OCI-LY7 (cell line): Measurements from ENCODE around the gene RNF125. TPM values are rescaled to one million over a fixed set of nuclear protein-coding genes. Genes with fewer than 3 reads are reported as not detected.
"Not testable (repeated sequence)": the region's sequence is repeated elsewhere in the genome, so short reads cannot be mapped to it uniquely, and the experiment has no call there.

ENCODE experiments used
- BruUV-seq: library from RNA; stranded (reverse); fragments of 400-500 nt; replicated peaks from 2 replicates; lab custom pipeline; 2021; lab: Mats Ljungman, UMichigan
- CTCF ChIA-PET: fragments of 300-600 bp; sonication (Branson Sonifier 250); formaldehyde crosslinking; loops from one replicate; lab custom pipeline; 2022; ENCODE audit warnings: antibody characterized with exemption; ENCODE audit not compliant: unreplicated experiment; lab: Charles Lee
- POLR2A ChIA-PET: fragments of 300-600 bp; sonication (Branson Sonifier 250); formaldehyde crosslinking; loops from one replicate; lab custom pipeline; 2022; ENCODE audit warnings: antibody characterized with exemption; lab: Charles Lee
- DNase-seq: peaks from one replicate; pipeline ENCODE4 v3.0.0-alpha.2; 2015; ENCODE audit warnings: low spot score
- H2AFZ ChIP-seq: fragments of 200-600 bp; sonication (generic), shearing (Covaris generic); 2 replicates; pipeline ENCODE4 v1.6.1; 2014; ENCODE audit warnings: mild to moderate bottlenecking, antibody characterized with exemption, low read length, moderate library complexity
- H3K27ac ChIP-seq: fragments of 200-600 bp; sonication (generic); 2 replicates; pipeline ENCODE4 v1.5.1; 2014; ENCODE audit warnings: mixed run types, low read depth, mild to moderate bottlenecking, moderate library complexity, low read length, inconsistent platforms; ENCODE audit not compliant: poor library complexity, severe bottlenecking
- H3K36me3 ChIP-seq: fragments of 200-600 bp; sonication (generic); 2 replicates; pipeline ENCODE4 v1.6.1; 2014; ENCODE audit warnings: mild to moderate bottlenecking, antibody characterized with exemption, low read length, moderate library complexity, mixed read lengths; ENCODE audit not compliant: insufficient read depth
- H3K4me1 ChIP-seq: fragments of 200-600 bp; sonication (generic); 2 replicates; pipeline ENCODE4 v1.5.1; 2014; ENCODE audit warnings: mild to moderate bottlenecking, low read length; ENCODE audit not compliant: insufficient read depth, poor library complexity, severe bottlenecking
- H3K4me2 ChIP-seq: fragments of 200-600 bp; sonication (generic); 2 replicates; pipeline ENCODE4 v1.6.1; 2014; ENCODE audit warnings: mild to moderate bottlenecking, low read length
- H3K4me3 ChIP-seq: fragments of 200-600 bp; sonication (generic); 2 replicates; pipeline ENCODE4 v1.5.1; 2014; ENCODE audit warnings: mild to moderate bottlenecking, low read depth, low read length; ENCODE audit not compliant: poor library complexity, severe bottlenecking
- H3K79me2 ChIP-seq: fragments of 200-600 bp; sonication (generic); 2 replicates; pipeline ENCODE4 v1.6.1; 2016; ENCODE audit warnings: low read depth, mild to moderate bottlenecking, low read length, moderate library complexity, mixed read lengths; ENCODE audit not compliant: insufficient read depth
- H3K9me2 ChIP-seq: fragments of 200-600 bp; sonication (generic); 2 replicates; pipeline ENCODE4 v1.6.1; 2016; ENCODE audit warnings: mild to moderate bottlenecking, low read length, mixed read lengths; ENCODE audit not compliant: insufficient read depth
- H3K9me3 ChIP-seq: fragments of 200-600 bp; sonication (generic); 2 replicates; pipeline ENCODE4 v1.6.1; 2014; ENCODE audit warnings: mild to moderate bottlenecking, mixed run types, low read length, mixed read lengths
- H4K20me1 ChIP-seq: fragments of 200-600 bp; sonication (generic); 2 replicates; pipeline ENCODE4 v1.6.1; 2014; ENCODE audit warnings: mild to moderate bottlenecking, antibody characterized with exemption, low read length, moderate library complexity, mixed read lengths; ENCODE audit not compliant: insufficient read depth
- EZH2phosphoT487 ChIP-seq: fragments of 200-600 bp; sonication (generic); IDR thresholded peaks from 2 replicates; pipeline ENCODE4 v1.6.1; 2018; ENCODE audit warnings: low read depth, borderline replicate concordance, mild to moderate bottlenecking, mixed run types, antibody characterized with exemption, low read length, moderate library complexity, mixed read lengths
- intact Hi-C: fragments of 100-400 bp; cut with micrococcal nuclease; formaldehyde crosslinking; loops from one replicate; pipeline ENCODE4 v1.10.0; 2022; ENCODE audit not compliant: unreplicated experiment
- total RNA-seq, 2 experiments: library from RNA; depleted of rRNA in 1 of 2; stranded (reverse); fragments of >200 nt in 1 of 2; shearing (Covaris generic) in 1 of 2; gene quantifications; 2 replicates each; pipeline ENCODE4 v1.2.3, GENCODE V29; 2014 to 2022
- TF ChIP-seq, protein P1 (sequence below): fragments of 200-600 bp; sonication (generic); conservative IDR thresholded peaks from 2 replicates; pipeline ENCODE4 v1.5.1; 2014; ENCODE audit warnings: mild to moderate bottlenecking, antibody characterized with exemption, low read length, moderate library complexity, mixed read lengths

RNF125 gene
- total RNA-seq, 2 experiments from 2014 or later, result 1.2 to 3.2 TPM

GRCh38 chr18:32010124-32010721 is 8.4 kb upstream of the RNF125 start:
- no peak overlapping the region for H3K4me2 ChIP-seq
- ChIA-PET POLR2A (no interaction called here), CTCF (no interaction called here)
- H3K4me1 ChIP-seq, result no peaks in the 10 kb centered on the region
- H3K9me3 ChIP-seq, result no peaks in the 10 kb centered on the region
- intact Hi-C loops, result no loop called here
- no peaks in the 10 kb centered on the region for H4K20me1 ChIP-seq
- TF ChIP-seq EZH2phosphoT487, result no peak
- no peak overlapping the region for H3K27ac ChIP-seq
- no peak for DNase-seq
- H3K79me2 ChIP-seq, result no peaks in the 10 kb centered on the region
- no peak overlapping the region for H3K4me3 ChIP-seq
- H2AFZ ChIP-seq, result no peak overlapping the region
- H3K9me2 ChIP-seq, result no peaks in the 10 kb centered on the region
- no TSS peak for BruUV-seq
- H3K36me3 ChIP-seq, result no peaks in the 10 kb centered on the region

DNA sequence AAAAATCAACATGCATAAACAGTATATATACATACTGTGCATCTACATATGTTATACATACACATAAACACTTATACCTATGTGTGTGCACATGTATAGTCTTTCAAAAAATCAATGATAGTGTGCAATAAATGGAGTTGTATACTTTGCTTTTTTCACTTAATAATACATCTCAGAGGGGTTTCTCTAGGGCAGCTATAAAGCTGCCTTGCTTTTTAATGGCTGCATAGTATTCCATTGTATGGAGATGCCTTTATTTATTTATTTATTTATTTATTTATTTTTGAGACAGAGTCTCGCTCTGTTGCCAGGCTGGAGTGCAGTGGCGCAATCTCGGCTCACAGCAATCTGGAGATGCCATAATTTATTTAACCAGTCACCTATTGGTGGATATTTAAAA is 7.4 kb upstream of the RNF125 start:
- TF ChIP-seq, protein P1, sequence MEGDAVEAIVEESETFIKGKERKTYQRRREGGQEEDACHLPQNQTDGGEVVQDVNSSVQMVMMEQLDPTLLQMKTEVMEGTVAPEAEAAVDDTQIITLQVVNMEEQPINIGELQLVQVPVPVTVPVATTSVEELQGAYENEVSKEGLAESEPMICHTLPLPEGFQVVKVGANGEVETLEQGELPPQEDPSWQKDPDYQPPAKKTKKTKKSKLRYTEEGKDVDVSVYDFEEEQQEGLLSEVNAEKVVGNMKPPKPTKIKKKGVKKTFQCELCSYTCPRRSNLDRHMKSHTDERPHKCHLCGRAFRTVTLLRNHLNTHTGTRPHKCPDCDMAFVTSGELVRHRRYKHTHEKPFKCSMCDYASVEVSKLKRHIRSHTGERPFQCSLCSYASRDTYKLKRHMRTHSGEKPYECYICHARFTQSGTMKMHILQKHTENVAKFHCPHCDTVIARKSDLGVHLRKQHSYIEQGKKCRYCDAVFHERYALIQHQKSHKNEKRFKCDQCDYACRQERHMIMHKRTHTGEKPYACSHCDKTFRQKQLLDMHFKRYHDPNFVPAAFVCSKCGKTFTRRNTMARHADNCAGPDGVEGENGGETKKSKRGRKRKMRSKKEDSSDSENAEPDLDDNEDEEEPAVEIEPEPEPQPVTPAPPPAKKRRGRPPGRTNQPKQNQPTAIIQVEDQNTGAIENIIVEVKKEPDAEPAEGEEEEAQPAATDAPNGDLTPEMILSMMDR, result no peak
- no peak for TF ChIP-seq EZH2phosphoT487
- Histone ChIP-seq H3K79me2 (no peaks in the 10 kb centered on the region), H3K9me3 (no peaks in the 10 kb centered on the region), H3K4me3 (no peak overlapping the region), H3K27ac (no peak overlapping the region), H4K20me1 (no peaks in the 10 kb centered on the region), H3K4me2 (no peak overlapping the region), H3K36me3 (no peaks in the 10 kb centered on the region), H3K4me1 (no peaks in the 10 kb centered on the region), H2AFZ (no peak overlapping the region), H3K9me2 (no peaks in the 10 kb centered on the region)
- ChIA-PET CTCF (no interaction called here), POLR2A (no interaction called here)
- intact Hi-C loops, result no loop called here
- DNase-seq, result no peak
- no TSS peak for BruUV-seq

- H4K20me1 ChIP-seq, result no peaks in the 10 kb centered on the region
- BruUV-seq, result TSS peak; percentile 56
- H3K9me3 ChIP-seq, result no peaks in the 10 kb centered on the region
- ChIA-PET POLR2A (interaction anchor here (0.6 to 1.3 kb wide), 16 partner anchors 19 to 1034 kb away, joined by 3 to 6 read pairs (median 4); partner anchors contain the start of gene RNF138), CTCF (interaction anchor here (0.7 kb wide), 1 partner anchor 344 kb away, joined by 3 read pairs; no protein-coding TSS in a partner anchor)
- H3K4me2 ChIP-seq, result peak overlapping the region; percentile 75
- no peaks in the 10 kb centered on the region for H3K36me3 ChIP-seq
- TF ChIP-seq, protein P1, result 0 out of 2 replicates have a peak, but pooled peaks have one; percentile 28
- TF ChIP-seq EZH2phosphoT487, result no peak
- H2AFZ ChIP-seq, result peak overlapping the region; percentile 92
- H3K27ac ChIP-seq, result peak overlapping the region; percentile 81
- peak; percentile 61 for DNase-seq
- peaks cover 5% of the 10 kb centered on the region for H3K4me1 ChIP-seq
- no peaks in the 10 kb centered on the region for H3K79me2 ChIP-seq
- peak overlapping the region; percentile 76 for H3K4me3 ChIP-seq
- H3K9me2 ChIP-seq, result no peaks in the 10 kb centered on the region
- intact Hi-C loops, result no loop called here
Observed at GRCh38 chr18:32019251-32019948, 775 bp downstream of the RNF125 start.

DNA sequence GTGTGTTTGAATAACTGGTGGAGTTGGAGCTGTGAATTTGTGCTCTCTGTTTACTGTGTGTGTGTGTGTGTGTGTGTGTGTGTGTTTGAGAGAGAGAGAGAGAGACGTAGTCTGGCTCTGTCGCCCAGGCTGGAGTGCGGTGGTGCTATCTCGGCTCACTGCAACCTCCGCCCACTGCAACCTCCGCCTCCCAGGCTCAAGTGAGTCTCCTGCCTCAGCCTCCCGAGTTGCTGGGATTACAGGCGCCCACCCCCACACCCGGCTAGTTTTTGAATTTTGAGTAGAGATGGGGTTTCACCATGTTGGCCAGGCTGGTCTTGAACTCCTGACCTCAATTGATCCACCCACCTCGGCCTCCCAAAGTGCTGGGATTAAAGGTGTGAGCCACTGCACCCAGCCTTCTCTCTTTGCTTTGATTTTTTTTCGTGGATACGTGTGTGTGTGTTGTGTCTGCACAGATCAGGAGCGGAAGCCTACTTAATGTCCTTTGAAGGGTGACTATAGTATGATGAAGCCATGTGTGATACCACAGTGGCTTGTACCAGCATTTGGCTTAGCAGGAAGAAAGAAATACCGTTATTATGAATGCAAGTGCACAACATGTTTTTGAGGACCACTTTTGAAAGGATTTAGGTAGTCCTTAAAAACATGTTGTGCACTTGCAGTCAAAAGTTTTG is 1.5 kb downstream of the RNF125 start:
- BruUV-seq, H3K36me3 ChIP-seq, H3K9me2 ChIP-seq, DNase-seq, intact Hi-C loops, H3K4me1 ChIP-seq, H3K9me3 ChIP-seq, CTCF ChIA-PET, H3K27ac ChIP-seq, H4K20me1 ChIP-seq, H3K79me2 ChIP-seq: not testable (repeated sequence)
- POLR2A ChIA-PET, result interaction anchor here (0.6 to 1.2 kb wide), 9 partner anchors 18 to 1033 kb away, joined by 3 to 6 read pairs (median 3); partner anchors contain the start of gene RNF138
- peak overlapping the region; percentile 92; the same call in 1 of the 2 replicates for H2AFZ ChIP-seq
- peak overlapping the region; percentile 76 for H3K4me3 ChIP-seq
- H3K4me2 ChIP-seq, result peak overlapping the region; percentile 75
